GM21360 (cell line): ENCODE data around the gene TSHB.

Experiments used
- ATAC-seq: cut with Tn5 transposase; IDR thresholded peaks from one replicate; pipeline ENCODE4 v1.9.1; 2021; ENCODE audit warnings: mild to moderate bottlenecking, moderate library complexity; ENCODE audit not compliant: unreplicated experiment

Gene TSHB

DNA sequence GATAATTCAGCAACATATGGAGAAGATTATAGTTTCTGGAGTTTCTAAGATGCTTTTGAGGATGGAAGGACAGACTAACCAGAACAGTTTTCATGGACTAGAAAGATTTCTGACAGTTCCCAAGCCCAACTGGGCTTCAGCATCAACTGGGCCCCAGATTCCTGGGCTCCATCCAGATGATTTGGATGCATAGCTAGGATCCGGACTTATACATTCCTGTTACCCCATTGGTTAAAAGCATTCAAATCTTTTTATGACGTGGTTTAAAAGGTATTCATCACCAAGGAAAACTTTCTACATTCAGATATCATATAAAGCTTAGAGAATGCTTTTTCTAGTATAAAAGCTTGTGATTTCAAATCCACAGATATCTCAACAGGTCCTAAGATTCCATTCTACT is 29.7 kb downstream of the TSHB start:
- no peak for ATAC-seq

DNA sequence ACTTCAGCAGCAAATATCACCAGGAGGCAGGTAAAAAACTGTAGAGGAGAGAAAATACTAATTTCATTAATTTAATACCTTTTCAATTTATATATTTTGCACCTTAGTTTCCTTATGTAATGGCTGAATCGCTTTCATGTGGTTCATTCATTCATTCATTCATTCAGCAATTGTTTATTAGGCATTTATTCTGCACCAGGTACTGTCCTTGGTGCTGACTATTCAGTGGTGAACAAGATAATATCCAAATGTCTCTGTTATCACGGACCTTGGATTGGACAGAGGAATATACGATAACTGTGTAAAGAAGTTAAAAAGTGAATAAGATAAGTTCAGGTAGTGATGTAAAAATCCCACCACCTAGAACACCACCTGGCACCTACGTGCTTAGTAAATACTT is 30.9 kb downstream of the TSHB start:
- no peak for ATAC-seq

DNA sequence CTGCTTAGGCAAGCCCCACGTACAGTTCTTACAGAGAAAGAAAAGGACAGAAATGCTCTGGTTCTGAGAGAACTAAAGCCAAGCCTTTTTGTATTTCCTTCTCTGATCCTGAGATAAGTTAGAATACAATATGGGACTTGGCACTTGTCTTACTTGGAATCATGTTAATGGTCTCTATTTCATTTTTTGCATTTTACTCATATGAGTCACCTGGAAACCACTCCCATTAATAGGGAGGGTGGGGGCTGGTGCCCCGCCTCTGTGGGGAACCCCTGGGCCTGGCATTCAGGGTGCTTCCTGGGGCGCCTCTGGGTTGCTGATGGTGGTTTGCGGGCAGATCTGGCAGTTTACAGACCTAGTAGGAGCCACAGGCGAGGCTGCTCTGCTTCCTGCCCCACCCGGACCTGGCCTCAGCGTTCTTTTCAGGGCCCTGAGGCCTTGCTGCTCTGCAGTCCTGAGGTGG is 32.9 kb downstream of the TSHB start:
- ATAC-seq, result peak; percentile 72

DNA sequence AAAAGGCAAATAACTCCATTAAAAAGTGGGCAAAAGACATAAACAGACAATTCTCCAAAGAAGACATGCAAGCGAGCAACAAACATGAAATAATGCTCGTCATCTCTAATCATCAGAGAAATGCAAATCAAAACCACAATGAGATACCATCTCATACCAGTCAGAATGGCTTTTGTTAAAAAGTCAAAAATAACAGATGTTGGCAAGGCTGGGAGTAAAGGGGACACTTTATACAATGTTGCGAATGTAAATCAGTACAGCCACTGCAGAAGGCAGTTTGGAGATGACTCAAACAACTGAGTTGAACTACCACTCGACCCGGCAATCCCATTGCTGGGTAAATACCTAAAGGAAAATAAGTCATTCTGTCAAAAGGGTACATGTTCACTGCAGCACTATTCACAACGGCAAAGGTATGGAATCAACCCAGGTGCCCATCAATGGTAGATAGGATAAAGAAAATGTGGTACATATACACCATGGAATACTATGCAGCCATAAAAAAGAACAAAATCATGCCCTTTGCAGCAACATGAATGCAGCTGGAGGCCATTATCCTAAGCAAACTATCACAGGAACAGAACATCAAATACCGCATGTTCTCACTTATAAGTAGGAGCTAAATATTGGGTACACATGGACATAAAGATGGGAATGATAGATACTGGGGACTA is 33.7 kb downstream of the TSHB start:
- no peak for ATAC-seq

DNA sequence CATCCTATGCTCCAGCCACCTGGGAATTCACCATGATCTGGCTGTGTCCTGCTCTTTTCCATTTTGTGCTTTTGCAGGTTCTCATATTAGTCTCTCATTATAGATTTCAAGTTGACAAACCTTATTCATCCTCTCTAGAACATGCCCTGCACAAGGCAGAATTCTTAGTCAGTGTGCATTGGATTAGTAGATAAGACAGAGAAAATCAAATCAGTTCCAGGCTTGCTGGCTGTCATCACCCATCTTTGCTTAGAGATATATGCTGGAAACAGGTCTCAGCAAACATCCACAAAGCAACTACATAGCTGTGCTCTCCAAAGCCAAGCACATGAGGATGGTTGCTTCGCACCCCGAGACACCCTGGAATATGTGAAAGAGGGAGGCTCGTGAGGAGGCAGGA is 34.8 kb downstream of the TSHB start:
- no peak for ATAC-seq

DNA sequence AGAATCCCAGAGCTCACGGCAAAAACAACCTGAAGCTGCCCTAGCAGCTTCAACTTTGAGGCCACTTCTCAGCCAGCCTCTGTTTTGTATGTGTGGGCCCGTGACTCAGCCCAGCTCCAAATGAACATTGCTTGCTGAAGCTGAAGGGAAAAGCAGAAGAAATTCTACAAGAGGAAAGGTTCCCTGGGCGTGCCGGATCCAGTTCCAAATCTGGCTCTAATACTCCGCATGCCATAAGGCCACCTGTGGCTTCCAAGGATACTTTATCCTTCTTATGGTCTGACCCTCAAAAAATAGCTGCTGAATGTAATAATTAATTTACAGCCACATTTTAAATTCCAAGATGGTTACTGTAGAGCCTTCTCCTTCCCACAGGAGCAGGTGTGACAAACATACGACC is 35.4 kb downstream of the TSHB start:
- no peak for ATAC-seq

DNA sequence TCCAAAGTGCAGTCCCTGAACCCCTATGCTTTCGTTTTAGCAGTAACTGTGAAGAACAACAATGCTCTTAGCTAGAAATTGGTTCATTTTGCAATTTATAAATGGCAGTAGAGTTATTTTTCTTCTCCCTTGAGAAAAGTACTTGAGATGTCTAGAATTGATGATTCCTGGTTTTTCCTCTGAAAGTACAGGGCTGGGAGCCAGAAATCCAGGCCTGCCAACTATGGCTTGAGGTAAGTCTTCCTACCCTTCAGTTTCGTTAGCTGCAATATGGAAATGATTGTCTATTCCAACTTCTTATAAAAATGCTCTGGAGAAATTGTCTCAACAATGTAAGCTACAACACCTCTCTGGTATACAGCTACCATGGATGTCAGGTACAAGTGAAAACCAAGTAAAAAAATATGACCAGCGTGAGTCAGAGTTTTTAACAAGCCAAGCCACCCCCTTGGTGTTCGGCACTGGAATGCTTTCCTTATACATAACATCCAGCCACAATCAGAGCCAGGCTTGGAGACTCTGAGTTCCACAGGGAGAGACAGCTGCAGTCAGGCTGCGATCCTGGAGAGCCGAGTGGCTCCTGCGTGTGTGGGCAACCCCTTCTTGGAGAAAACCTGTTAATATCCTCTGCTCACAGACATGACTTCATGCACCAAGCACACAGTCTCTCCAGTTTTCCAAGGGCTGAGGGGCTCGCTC is 37.7 kb downstream of the TSHB start:
- ATAC-seq, result no peak

DNA sequence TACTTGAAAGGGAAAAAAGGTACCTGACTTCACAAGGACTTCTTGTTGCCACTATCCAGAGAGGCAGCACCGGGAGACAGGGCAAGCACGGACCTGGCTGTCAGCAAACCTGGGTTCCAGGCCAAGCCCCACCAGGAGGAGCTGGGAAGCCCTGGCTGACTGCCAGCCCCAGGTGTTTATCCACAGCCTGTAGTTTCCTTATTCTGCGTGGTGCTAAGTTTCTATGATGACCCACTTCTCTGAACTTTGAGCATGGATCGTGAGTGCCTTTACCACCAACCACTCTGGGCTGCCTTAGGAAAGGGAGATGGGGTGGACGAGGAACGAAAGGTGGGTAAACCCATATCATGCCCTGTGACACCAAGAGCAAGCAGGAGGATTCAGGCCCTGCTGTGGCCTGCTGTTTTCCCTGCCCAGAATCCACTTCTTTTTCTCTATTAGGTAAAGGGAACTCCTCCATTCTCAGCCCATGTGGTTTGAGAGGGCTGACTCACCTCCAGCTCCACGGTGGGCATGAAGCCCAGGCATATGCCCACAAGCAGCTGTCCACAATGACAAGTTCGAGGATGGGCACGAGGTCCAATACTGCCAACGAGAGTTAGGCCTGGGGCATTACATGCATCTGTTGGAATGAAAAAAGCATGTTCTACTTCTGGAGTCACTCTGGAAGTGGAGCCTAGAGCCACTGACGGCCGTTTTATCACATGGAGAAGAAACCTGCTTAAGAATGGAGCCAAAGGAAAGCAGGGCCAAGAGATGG is 39.4 kb downstream of the TSHB start:
- ATAC-seq, result no peak

DNA sequence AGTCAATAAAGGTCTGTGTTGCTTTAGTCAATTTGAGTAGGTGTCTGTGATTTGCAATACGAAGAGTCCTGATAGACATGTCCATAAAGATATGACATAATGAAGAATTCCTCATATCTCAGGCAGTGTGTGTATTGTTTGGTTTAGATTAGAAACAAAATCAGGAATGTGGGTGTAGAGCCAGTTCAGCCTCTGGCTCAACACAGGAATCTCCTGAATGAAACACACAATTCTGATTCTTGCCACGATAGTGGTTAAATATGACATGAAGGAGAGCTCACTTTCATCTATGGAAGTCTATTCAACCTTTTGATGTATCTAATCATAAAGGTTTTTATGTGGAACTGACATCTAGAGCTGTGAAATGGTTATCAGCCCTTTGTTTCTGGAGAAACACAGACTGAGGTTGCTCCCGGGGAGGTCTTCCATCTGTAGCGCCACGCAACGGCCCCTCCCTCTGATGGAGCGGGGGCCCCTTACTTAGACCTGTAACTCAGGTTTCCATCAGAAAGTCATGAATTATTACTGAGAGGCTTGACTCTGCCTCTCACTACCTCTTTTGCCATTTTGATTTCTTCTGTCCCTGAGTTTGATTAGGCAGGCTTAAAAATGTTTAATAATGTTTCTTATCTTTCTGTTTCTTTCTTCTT is 40.2 kb downstream of the TSHB start:
- no peak for ATAC-seq

DNA sequence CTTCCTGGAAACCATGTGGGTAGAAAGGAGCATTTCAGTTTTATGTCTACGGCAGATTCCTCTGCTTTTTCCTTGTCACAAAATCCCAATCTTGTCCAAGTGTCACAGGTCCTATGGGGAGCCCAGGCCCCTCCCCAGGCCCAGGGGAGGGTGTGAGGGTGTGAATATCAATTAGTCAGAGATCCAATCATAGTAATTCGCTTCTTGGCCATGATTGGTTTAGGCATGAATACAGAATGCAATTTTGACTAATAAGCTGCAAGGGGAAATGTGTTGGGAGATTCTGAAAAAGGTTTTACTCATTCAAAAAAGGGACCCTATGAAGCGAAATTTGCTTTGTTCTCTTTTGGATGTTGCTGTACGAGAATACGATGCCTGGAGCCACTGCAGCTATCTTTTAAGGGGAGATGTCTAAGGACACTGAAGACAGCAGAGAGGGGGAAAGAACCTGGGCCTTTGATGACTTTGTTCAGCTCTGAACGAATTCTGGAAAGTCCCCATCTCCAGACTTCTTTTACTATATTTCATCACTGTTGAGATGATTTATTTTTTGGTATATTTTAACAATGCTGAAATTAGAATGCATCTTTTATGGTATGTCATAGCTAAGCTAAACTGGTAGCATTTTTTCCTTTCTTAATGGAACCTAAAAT is 41.5 kb downstream of the TSHB start:
- no peak for ATAC-seq

DNA sequence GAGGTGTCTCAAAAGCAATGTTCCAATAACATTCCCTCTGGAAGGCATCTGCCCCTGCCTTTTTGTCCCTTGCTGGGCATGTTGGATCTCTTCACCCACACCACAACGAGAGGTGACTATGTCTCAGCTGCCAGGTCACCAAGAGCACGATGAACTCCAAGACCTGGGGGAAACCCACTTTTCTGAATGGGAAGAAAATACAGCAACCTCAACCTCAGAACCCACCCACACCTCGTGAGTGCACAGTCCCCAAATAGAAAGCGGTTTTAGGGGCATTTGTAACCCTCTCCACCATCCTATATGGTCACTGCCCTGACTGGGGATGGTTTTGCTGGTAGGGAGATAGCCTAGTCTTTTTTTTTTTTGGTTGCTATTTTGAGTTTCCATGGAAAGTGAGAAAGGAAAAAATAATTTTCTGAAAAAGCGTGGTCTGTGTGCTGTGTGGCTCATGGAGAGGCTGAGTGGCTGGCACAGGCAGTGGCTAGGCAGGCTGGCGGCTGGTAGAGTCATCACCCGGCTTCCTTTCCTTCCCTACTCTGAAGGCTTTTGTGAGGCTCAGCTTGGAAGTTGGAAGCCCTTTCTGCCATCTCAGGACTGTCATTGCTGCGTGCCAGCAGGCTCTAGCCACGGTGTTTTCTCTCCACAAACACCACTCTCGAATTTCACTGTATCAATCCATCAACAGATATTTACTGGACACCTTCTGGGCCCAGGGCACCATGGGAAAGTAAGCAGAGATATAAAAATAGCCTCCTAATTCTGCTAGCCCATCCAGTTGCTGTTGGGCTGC is 43.9 kb downstream of the TSHB start:
- no peak for ATAC-seq

DNA sequence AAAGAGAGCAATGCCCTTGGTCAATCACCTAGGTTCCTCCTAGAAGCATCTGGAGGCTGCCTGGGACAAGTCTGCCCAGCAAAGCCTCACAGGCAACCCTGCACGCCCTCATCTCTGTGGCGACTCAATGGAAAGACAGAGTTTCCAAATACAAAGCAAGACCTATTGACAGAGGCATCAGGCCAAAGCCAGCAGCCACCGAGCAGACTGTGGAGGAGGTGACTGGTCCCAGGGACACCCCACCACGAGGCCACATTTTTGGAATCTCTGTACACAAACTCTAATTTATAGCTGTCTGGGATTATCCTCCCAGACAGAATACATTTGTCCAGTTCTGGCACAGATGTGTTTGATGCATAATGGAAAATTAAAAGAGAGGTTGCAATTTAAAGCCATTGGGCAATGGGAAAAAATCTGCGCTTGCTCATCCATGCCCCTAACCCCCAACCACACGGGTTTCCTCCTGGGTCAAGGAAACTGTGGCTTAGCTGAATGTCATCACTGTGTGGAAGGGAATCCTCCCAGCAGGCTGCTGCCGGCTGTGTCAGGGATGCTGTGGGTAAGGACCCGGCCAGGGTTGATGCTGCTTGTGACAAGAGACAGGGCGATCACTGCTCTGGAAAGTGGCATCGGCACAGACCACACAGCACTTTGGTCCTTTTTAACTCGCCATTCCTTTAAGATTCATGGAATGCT is 45.4 kb downstream of the TSHB start:
- ATAC-seq, result no peak

DNA sequence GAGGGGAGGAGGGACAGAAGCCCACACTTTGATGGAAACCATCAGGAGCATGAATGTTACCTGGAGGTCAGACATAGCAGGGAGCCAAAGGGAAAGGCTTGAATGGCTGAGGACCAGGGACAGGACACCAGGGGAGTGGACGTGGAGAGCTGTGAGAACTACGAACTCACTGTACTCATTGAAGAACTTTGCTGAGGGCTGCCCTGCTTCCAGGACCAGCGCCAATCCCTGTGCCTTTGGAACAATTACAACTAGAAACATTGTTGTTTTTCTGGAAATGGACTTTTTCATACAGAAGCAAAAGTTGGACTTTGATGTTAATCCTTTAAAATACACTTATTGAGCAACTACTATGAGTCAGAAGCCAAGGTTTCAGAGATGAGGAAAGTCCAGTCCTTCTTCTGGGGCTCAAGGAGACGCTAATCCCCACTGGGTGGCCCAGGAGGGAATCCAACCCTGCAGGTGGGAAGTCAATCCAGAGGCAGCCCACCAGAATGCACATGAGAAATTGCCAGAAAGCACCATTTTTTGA is 46.8 kb downstream of the TSHB start:
- ATAC-seq, result no peak

DNA sequence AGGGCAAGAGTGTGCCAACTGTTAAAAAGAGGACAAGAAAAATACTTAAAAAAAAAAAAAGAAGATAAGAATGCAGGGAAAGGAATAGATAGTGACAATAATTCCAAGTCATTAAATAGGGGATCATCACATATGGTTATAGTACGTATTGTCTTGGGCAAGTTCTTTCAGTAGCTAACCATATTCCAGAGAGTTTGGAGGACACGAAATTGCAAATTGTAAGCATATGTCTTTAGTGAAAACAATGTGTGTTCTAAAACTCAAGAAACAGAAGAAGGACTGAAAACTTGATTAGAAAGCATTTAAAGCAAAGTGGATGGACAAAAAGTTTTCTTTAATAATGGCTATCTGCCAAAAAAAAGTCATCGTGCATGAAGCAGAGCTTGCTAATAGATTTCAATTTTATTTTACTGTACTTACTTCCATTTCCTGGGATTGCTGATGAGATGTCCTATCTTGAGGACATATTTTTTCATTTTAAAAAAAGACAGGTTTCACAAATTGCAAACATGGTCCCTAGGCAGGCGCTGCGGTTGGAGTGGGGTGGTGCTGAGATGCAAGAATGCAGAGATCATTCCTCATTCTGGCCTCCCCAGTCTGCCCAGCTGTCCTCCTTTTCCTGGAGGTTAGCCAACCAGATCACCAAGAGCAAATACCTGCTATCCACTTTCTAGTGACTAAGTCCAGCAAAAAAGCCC is 47.8 kb downstream of the TSHB start:
- ATAC-seq, result no peak

DNA sequence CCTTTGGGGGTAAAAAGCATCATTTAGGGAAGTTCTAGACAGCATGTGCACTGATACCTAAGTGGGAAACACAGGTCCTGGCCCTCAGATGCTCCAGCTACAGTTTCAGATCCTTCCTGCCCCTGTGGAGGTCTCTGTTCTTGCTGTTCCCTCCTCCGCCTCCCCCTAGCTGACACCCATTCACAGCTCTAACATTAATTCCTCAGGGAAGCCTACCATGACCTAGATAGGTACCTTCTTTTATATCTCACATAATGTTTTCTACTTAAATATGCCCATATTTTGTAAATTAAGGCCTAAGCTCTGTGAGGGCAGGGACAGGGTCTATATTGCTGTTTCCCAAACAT is 48.3 kb downstream of the TSHB start:
- no peak for ATAC-seq

DNA sequence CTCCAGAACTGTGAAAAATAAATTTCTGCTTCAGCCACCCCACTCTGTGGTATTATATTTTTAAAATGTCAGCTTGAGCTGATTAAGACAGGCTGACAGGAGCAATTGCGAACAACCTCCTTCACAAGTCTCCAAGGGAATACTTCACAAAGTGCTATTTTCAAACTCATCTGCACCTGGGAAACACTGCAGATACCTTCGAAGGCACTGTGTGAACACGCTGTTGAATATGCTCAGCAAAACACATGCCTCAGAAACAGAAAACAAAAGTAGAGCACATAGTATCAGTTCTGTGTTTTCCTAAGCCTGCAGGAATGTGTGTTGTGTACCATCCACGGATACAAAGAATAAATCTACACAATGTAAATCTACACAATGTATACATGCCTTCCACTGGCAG is 49.1 kb downstream of the TSHB start:
- ATAC-seq, result no peak

DNA sequence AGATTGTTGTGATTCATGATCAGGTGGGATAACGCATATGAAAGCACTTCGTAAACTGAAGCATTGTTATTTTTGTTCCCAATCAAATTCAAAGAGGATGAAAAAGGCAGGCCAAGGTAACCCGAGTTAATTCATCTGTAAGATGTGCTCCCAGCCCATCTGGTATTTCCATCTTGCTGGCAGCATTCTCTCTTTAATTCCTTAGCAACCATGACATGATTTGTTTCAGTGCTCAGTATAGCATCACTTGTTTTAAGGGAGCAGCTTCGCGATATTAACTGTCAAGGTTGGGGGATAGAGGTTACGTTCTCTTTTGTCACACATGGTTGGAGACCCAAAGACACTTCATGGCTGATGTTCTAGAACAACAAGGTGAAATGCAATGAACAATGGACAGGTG is 53.3 kb downstream of the TSHB start:
- no peak for ATAC-seq
